Omental fat pad (tissue), 4 donors: ENCODE data around the gene UBE2E2. TPM values are rescaled to one million over a fixed set of nuclear protein-coding genes. Genes with fewer than 3 reads are reported as not detected.

Source experiments
- ATAC-seq: fragments of 150-250 bp; one replicate; pipeline ENCODE4 v1.9.1; 2016; ENCODE audit warnings: mild to moderate bottlenecking, moderate library complexity; ENCODE audit not compliant: low FRiP score
- DNase-seq: peaks from one replicate; pipeline ENCODE4 v3.0.0-alpha.2; 2019; ENCODE audit warnings: low spot score
- CTCF ChIP-seq, 3 donors: fragments of 450-650 bp; IDR thresholded peaks; one replicate each; pipeline ENCODE4 v1.5.1; 2016 to 2017; ENCODE audit warnings: antibody characterized with exemption in 3 of 3, mild to moderate bottlenecking in 3 of 3, moderate library complexity in 2 of 3
- total RNA-seq, 4 donors: library from RNA; depleted of rRNA; stranded (reverse); fragments of >200 nt; gene quantifications; one replicate each; pipeline ENCODE4 v1.1.0, GENCODE V29; 2016

Gene UBE2E2
- total RNA-seq, 4 donors from 2014 or later = 25.9 to 93.4 (median 73.9) TPM

GRCh38 chr3:23203708-23204330 is 692 bp downstream of the UBE2E2 start:
- DNase-seq (no peak), ATAC-seq (peak; percentile 9)
- TF ChIP-seq CTCF (IDR thresholded peaks at IDR 0.05) = no peak

GRCh38 chr3:23206366-23206765 is 3.2 kb downstream of the UBE2E2 start:
- no peak for ATAC-seq
- no peak for DNase-seq
- TF ChIP-seq CTCF (IDR thresholded peaks at IDR 0.05) = no peak

GRCh38 chr3:23209103-23209502 is 6.0 kb downstream of the UBE2E2 start:
- no peak for ATAC-seq
- no peak for TF ChIP-seq CTCF (IDR thresholded peaks at IDR 0.05)
- no peak for DNase-seq

- ATAC-seq (no peak), DNase-seq (no peak)
- no peak for TF ChIP-seq CTCF (IDR thresholded peaks at IDR 0.05)
These were observed 6.8 kb downstream of the UBE2E2 start for GRCh38 chr3:23209747-23210487.

GRCh38 chr3:23213813-23214212 is 10.7 kb downstream of the UBE2E2 start:
- TF ChIP-seq CTCF (IDR thresholded peaks at IDR 0.05) = no peak
- no peak for ATAC-seq

GRCh38 chr3:23217872-23218554 is 14.9 kb downstream of the UBE2E2 start:
- ATAC-seq (no peak), DNase-seq (no peak)
- no peak for TF ChIP-seq CTCF (IDR thresholded peaks at IDR 0.05)

More at GRCh38 chr3:23213813-23214212, 10.7 kb downstream of the UBE2E2 start:
- DNase-seq = no peak
